ENCODE results near the gene SRCIN1. TPM values are rescaled to one million over a fixed set of nuclear protein-coding genes. Genes with fewer than 3 reads are reported as not detected.

SRCIN1 gene
- total RNA-seq, 3 donors from 2014 or later = 0.16 to 0.49 TPM; not detected in 1

DNA sequence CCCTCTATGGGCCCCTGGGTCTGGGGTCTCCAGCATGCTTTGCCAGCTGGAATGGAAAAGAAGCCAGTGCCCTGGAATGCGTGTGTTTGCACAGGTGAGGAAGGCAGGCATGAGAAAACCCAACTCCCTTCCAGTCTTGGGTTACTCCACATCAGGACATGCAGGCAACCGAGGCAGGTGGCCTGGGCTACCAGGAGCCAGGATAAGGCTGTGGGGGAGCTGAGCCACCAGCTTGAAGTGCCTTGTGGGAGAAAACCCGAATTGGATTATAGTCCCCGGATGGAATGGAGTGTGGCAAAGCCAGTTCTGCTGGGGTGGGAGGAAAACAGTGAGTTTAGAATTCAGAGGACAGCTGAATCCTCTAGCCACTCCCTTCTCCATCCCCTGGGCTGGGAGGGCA, 7.2 kb downstream of the SRCIN1 start:
- DNase-seq (no peak), ATAC-seq (peak; percentile 54 to 55)
- Mint-ChIP-seq H3K27me3 (ENCODE audit: low read depth) (peaks cover 75% of the 10 kb centered on the region), H3K4me1 (ENCODE audit: low read depth) (no peaks in the 10 kb centered on the region), H3K4me3 (no peak overlapping the region), H3K9me3 (no peaks in the 10 kb centered on the region), H3K36me3 (ENCODE audit: insufficient read depth) (no peaks in the 10 kb centered on the region)

DNA sequence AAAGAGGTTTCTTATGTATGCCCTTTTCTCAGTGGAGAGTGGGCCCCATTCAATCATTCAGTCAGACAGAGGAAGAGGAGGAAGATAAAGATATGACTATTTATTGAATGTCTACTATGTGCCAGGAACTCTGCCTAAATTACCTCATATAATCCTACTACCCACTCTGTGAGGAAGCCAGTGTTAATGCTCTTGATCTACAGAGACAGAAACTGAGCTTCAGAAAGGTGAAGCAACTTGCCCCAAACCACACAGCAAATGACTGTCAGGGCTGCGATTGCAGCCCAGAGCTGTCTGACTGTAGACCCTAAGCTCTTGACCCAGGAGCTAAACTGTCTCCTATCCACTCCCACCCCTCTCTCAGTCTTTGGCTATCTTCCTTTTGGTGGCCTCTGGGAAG, 8.4 kb downstream of the SRCIN1 start:
- ATAC-seq = peak in 1 of 2 donors; percentile 20
- Mint-ChIP-seq H3K9me3 (no peaks in the 10 kb centered on the region), H3K36me3 (ENCODE audit: insufficient read depth) (no peaks in the 10 kb centered on the region), H3K4me1 (ENCODE audit: low read depth) (peaks cover 7% of the 10 kb centered on the region), H3K4me3 (no peak overlapping the region), H3K27me3 (ENCODE audit: low read depth) (peaks cover 82% of the 10 kb centered on the region)
- DNase-seq = no peak

DNA sequence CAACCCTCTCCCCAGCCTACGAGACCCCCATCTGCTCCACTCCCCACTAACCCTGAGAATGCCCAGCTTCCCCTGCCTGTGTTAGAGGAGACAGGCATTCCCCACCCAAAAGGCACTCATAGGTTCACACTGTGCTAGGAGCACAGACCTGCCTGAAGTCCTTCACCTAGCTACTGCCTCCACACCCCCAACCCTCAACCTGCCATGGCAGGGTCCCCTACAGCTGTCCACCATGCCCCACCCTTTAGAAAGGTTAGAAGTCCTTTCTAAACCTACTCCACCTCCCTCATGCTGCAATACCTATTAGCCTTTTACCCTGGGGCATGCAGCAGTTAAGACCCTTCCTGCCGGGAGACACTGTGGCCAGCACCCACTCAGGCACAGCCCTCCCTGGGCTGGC, 9.1 kb downstream of the SRCIN1 start:
- H3K9me3 Mint-ChIP-seq = no peaks in the 10 kb centered on the region
- no peak overlapping the region for H3K4me3 Mint-ChIP-seq
- no peak for ATAC-seq

DNA sequence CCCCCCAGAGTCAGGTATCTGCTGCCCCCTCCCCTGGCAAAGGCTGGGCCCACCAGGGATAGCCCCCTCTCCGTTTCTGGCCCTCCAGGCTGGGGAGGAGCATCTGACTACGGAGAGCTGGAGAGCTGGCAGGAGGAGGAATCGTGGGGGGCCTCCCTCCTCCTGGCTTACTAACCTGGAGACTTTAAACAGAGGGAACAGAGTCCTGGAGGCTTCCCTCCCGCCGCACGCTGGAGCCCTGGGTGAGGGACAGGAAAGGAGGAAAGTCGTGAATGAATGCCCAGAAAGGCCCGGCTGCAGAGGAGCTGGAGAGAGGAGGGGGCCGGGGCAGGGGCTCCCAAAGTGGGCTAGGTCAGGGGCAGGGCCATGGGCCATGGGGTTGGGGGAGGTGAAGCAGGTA, 9.9 kb downstream of the SRCIN1 start:
- Mint-ChIP-seq H3K36me3 (ENCODE audit: insufficient read depth) (no peaks in the 10 kb centered on the region), H3K27me3 (ENCODE audit: low read depth) (peaks cover 91% of the 10 kb centered on the region), H3K9me3 (no peaks in the 10 kb centered on the region), H3K4me3 (no peak overlapping the region), H3K4me1 (ENCODE audit: low read depth) (peaks cover 22% of the 10 kb centered on the region)
- no peak for DNase-seq
- no peak for ATAC-seq

More for the DNA sequence above, 9.1 kb downstream of the SRCIN1 start:
- no peak for DNase-seq
- Mint-ChIP-seq H3K36me3 (ENCODE audit: insufficient read depth) (no peaks in the 10 kb centered on the region), H3K27me3 (ENCODE audit: low read depth) (peaks cover 84% of the 10 kb centered on the region), H3K4me1 (ENCODE audit: low read depth) (peaks cover 14% of the 10 kb centered on the region)

DNA sequence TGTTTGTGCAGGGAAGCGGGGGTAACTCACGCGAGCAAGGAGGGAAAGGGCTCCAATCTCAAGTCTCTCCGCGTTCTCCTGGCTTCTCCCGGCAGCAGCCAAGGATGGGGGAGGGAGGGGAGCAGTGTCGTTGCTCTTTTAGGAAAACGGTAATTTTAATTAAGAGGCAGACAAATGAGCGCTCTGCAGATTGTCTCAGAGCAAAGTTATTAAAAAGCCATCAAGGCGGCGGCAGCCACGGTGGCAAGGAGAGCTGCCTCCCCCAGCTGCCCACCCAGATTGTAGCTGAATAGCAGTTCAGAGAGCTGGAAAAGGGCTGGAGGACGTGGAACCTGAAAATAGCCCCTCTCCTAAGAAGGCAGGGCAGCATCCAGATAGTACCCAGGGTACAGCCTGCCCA, 11.6 kb downstream of the SRCIN1 start:
- H3K27me3 Mint-ChIP-seq (ENCODE audit: low read depth) = peaks cover 90% of the 10 kb centered on the region
- H3K4me1 Mint-ChIP-seq (ENCODE audit: low read depth) = peaks cover 23% of the 10 kb centered on the region
- no peaks in the 10 kb centered on the region for H3K36me3 Mint-ChIP-seq (ENCODE audit: insufficient read depth)
- H3K4me3 Mint-ChIP-seq = no peak overlapping the region
- DNase-seq (no peak), ATAC-seq (no peak)
- H3K9me3 Mint-ChIP-seq = no peaks in the 10 kb centered on the region

DNA sequence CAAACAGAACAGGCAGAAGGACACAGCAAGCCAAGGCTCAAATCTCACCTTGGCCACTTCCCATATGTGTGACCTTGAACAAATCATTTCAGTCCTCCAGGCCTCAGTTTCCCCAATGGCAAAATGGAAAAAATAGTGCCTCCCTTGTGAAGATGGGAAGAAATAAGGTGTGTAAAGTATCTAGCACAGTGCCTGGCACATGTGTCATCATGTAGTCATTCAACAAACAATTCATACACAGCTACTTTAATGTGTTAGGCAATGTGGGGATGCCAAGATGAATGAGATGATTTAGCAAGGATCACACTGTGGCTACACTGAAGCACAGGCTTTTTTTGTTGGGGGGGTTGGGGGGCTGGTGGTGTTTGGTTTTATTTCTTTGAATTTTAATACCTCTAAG, 13.3 kb downstream of the SRCIN1 start:
- Mint-ChIP-seq H3K27me3 (ENCODE audit: low read depth) (peaks cover 91% of the 10 kb centered on the region), H3K36me3 (ENCODE audit: insufficient read depth) (no peaks in the 10 kb centered on the region), H3K4me3 (no peak overlapping the region), H3K9me3 (no peaks in the 10 kb centered on the region), H3K4me1 (ENCODE audit: low read depth) (peaks cover 23% of the 10 kb centered on the region)
- ATAC-seq (no peak), DNase-seq (no peak)

DNA sequence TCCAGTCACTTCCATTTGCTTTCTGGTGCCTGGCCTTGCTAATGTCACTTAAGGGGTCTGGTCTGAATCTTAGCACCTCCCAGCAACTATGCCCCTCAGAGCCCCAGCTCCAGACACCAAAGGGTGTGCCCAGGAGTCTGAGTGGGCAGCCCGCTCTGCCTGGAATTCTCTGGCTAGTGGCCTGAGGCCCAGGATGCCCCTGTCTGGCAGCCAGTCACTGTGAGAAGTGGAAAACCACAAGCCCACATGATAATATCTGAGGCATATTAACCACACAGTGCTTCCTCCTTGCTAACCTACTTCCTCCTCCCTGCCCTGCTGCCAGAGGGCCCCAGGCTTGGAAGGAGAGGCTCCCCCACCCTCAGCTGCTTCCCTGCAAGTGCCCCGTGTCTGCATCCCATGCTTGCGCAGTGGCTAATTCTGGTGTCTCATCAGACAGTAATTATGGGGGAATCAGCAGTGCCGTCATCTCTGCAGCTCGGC, 14.0 kb downstream of the SRCIN1 start:
- no peaks in the 10 kb centered on the region for H3K36me3 Mint-ChIP-seq (ENCODE audit: insufficient read depth)
- peaks cover 23% of the 10 kb centered on the region for H3K4me1 Mint-ChIP-seq (ENCODE audit: low read depth)
- peak overlapping the region; percentile 31 for H3K4me3 Mint-ChIP-seq
- DNase-seq (no peak), ATAC-seq (peak; percentile 36 to 52)
- H3K27me3 Mint-ChIP-seq (ENCODE audit: low read depth) = peaks cover 90% of the 10 kb centered on the region
- no peaks in the 10 kb centered on the region for H3K9me3 Mint-ChIP-seq

DNA sequence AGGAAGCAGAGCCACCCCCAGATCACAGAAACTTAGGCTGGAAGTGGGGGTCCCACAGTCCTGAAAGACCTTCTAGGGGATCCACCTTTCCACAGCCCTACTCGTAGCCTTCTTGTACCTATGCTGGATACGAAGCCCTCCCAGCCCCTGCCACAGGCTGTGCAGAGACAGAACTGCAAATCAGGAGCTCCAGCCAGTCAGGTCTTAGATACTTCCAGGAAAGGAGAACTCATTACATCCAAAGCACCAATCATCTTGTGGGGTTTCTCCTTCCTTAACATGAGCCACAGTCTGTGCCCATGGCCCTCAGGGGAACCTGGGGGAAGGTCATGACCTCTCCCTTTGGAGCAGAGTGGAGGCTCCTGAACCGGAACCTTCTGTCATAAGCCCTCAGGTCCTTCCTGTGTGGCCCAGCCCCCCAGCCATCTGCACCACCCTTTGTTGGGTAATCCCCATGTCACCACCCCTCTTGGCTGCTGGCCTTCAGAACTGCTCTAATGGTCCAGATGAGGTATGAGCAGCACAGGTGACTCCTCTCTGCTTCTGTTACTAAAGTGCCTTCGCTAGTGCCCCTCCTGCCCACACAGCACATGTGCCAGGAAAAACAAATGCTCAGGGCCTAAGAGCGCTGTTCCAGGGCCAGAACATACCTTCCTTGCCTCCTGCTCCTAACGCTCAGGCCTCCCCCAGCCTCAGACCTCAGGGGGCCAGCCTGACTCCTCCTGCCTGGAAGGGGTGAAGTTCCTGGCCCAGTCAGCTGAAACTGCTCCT, 14.6 kb downstream of the SRCIN1 start:
- H3K4me1 Mint-ChIP-seq (ENCODE audit: low read depth) = peaks cover 23% of the 10 kb centered on the region
- DNase-seq = no peak
- H3K4me3 Mint-ChIP-seq = peak overlapping the region; percentile 31
- peak in 1 of 2 donors; percentile 9 for ATAC-seq
- H3K36me3 Mint-ChIP-seq (ENCODE audit: insufficient read depth) = no peaks in the 10 kb centered on the region
- H3K9me3 Mint-ChIP-seq = no peaks in the 10 kb centered on the region
- peaks cover 91% of the 10 kb centered on the region for H3K27me3 Mint-ChIP-seq (ENCODE audit: low read depth)

DNA sequence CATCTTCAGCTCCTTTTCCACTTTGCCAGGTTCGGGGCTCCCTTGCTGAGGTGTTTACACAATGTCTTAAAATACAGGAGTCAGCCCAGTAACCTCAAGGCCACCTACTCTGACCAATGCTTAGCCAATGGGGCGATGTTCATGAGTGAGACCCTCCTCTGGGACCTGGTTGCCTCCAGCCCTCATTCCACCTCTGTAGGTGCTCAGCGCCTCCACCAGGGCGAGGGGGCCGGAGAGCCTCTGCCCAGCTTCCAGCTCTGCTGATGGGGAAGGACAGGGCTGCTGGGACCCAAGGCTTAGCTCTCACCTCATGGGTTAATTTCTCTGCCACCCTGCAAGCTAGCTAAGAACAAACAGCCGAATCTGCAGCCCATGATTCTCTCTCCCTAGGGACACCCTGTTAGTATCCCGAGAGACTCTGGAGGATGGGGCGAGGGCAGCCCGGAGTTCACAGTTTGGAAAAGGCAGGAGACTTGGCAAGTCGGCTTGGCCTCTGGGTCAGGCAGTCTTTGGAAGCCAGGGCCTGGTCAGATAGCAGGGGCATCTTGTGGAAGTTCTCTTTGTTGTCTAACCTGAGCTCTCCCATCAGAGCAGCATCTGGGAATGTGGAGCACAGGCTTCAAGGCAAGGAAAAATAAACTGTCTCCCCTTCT, 16.2 kb downstream of the SRCIN1 start:
- H3K27me3 Mint-ChIP-seq (ENCODE audit: low read depth) = peaks cover 92% of the 10 kb centered on the region
- no peaks in the 10 kb centered on the region for H3K9me3 Mint-ChIP-seq
- H3K36me3 Mint-ChIP-seq (ENCODE audit: insufficient read depth) = no peaks in the 10 kb centered on the region
- no peak overlapping the region for H3K4me3 Mint-ChIP-seq
- H3K4me1 Mint-ChIP-seq (ENCODE audit: low read depth) = peaks cover 24% of the 10 kb centered on the region
- no peak for ATAC-seq
- DNase-seq = no peak

DNA sequence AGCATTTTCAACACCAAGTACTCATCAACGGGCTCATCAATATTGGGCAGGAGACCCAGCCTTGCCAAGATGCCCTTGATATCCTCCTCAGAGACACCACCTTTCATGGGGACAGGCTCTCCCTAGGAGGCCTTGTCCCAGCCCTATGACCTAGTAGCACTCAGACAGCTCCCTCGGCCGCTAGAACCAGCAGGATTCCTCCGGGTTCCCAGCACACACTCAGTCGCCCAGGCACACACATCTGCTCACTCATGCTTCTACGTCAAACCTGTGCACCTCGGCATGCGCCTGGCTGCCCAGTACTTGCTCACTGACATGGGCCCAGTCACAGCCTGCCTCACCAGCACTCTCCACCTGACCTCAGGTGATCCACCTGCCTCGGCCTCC, 17.0 kb downstream of the SRCIN1 start:
- H3K4me1 Mint-ChIP-seq (ENCODE audit: low read depth) = peaks cover 26% of the 10 kb centered on the region
- H3K36me3 Mint-ChIP-seq (ENCODE audit: insufficient read depth) = no peaks in the 10 kb centered on the region
- no peaks in the 10 kb centered on the region for H3K9me3 Mint-ChIP-seq
- H3K27me3 Mint-ChIP-seq (ENCODE audit: low read depth) = peaks cover 91% of the 10 kb centered on the region
- DNase-seq = no peak
- H3K4me3 Mint-ChIP-seq = no peak overlapping the region
- ATAC-seq = no peak

DNA sequence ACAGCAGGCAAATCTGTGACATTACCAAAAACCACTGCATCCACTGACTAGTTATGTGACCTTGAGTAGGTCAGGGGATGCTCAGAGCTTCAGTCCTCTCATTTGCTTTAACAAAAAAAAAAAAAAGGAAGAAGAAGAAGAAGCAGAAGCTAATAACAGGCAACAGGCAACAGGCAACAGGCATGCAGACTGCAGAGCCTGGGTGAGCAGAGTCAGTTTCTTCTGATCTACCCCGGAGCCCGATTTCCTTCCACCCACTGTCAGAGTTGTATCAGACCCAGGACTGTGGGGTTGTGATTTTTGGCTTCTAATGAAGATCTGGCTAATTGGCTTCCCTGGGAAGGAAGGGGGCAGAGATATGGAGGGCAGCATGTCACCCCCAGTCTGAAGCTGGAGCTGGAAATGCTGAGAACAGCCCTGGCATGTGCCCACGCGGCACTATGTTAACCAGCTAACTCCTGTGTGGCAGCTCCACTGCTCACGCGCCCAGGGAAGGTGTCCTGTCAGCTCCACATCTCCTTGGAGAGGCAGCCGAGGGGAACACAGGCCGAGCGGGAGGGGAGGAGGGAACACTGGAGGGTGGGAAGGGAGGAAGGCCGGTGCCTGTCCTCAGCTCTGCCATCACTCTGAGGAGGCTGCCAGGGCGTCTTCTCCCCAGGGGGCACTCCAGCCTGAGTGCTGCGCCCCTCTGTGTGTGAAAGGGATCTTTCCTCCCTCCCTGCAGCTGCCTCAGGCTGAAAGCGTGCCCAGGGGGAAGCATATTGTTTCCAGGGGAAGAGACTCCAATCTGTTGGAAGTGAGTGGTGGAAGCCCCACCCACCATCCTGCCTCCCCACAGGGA, 17.6 kb downstream of the SRCIN1 start:
- H3K27me3 Mint-ChIP-seq (ENCODE audit: low read depth) = peaks cover 85% of the 10 kb centered on the region
- no peaks in the 10 kb centered on the region for H3K9me3 Mint-ChIP-seq
- no peak overlapping the region for H3K4me3 Mint-ChIP-seq
- H3K36me3 Mint-ChIP-seq (ENCODE audit: insufficient read depth) = no peaks in the 10 kb centered on the region
- peaks cover 26% of the 10 kb centered on the region for H3K4me1 Mint-ChIP-seq (ENCODE audit: low read depth)
- no peak for DNase-seq
- no peak for ATAC-seq

DNA sequence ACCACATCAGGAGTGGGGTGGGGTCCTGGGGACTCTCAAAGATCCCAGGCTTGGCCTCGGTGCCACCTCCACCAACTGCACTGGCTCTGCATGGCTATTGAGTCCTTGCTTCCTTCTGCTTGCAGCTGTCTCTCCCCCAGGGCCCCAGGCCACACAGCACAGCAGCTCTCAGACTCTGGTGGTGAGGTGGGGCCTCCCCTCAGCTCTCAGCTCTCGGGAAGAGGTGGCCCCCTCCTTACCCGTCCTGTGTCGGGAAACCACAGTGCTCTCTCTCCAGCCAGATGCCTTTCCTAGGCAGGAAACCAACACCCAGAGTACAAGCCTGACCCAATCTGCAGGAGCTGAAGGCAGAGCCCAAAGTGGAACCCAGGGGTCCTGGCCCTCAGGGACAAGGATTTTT, 18.5 kb downstream of the SRCIN1 start:
- Mint-ChIP-seq H3K27me3 (ENCODE audit: low read depth) (peaks cover 78% of the 10 kb centered on the region), H3K4me3 (no peak overlapping the region), H3K4me1 (ENCODE audit: low read depth) (peaks cover 18% of the 10 kb centered on the region), H3K9me3 (no peaks in the 10 kb centered on the region), H3K36me3 (ENCODE audit: insufficient read depth) (no peaks in the 10 kb centered on the region)
- ATAC-seq = no peak
- no peak for DNase-seq

DNA sequence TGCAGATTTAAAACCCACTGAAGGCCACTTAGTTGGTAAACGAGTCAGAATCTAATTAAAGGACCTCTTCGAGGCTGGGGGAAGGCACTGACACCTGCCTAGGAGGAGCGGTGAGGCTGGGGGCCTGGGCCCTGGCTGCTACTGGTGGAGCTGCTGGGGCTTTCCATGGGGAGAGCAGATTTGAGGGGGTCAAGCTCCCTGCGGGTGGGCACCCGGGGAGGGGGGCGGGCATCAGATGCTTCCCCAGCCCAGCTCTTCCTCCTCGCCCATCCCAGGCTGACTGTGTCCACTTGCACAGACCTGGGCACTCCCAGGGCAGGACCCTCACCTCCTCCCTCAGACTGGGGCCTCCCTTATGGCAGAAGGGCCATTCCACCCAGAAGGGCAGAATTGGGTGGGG, 19.0 kb downstream of the SRCIN1 start:
- Mint-ChIP-seq H3K9me3 (no peaks in the 10 kb centered on the region), H3K36me3 (ENCODE audit: insufficient read depth) (no peaks in the 10 kb centered on the region), H3K4me1 (ENCODE audit: low read depth) (peaks cover 14% of the 10 kb centered on the region), H3K4me3 (no peak overlapping the region), H3K27me3 (ENCODE audit: low read depth) (peaks cover 76% of the 10 kb centered on the region)
- ATAC-seq (no peak), DNase-seq (no peak)

DNA sequence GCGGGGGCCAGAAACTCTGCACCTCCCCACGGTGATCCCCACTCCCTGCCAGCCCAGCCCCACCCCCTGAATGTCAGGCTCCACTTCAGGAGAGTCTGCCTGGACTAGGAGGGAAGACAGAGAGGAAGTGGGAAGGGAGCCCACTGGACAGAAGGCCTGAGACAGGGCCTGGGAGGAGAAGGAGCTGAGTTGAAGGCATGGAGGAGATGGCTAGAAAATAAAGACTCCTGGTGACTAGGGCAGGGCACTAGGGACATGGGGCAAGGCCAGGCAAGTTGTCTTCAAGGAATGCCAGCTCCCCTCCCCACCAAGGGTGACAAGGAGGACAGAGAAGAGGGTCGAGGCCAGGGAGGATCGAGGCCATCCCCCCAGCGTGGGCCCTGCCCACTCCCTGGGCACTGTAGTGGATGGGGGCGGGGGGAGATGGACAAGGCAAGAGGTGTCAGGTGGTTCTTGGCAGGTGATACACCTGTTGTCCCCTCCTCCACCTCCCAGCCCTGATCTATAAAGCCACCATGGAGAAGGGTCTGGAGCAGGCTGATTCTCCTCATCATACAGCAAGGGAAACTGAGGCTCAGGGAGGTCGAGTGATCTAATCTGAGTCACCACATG, 19.7 kb downstream of the SRCIN1 start:
- H3K27me3 Mint-ChIP-seq (ENCODE audit: low read depth) = peaks cover 68% of the 10 kb centered on the region
- H3K36me3 Mint-ChIP-seq (ENCODE audit: insufficient read depth) = no peaks in the 10 kb centered on the region
- DNase-seq (no peak), ATAC-seq (no peak)
- H3K4me1 Mint-ChIP-seq (ENCODE audit: low read depth) = peaks cover 6% of the 10 kb centered on the region
- H3K4me3 Mint-ChIP-seq = no peak overlapping the region
- no peaks in the 10 kb centered on the region for H3K9me3 Mint-ChIP-seq

Measured in activated T-cell treated with anti-CD3 and anti-CD28 coated beads, Interleukin-2, amount 50 U/mL, for 4 hours (primary cell).